GM12878 (cell line): ENCODE measurements around the gene ABL1. TPM values are rescaled to one million over a fixed set of nuclear protein-coding genes. Genes with fewer than 3 reads are reported as not detected.

ENCODE experiments used
- ATAC-seq: fragments of 200-7000 bp; cut with Tn5 transposase; 3 replicates; pipeline ENCODE4 v1.9.1; 2020; ENCODE audit warnings: mild to moderate bottlenecking, moderate library complexity
- BruUV-seq: library from RNA; stranded (reverse); fragments of 400-500 nt; replicated peaks from 2 replicates; lab custom pipeline; 2021; lab: Mats Ljungman, UMichigan
- CTCF ChIA-PET: fragments of 300-600 bp; sonication (Branson Sonifier 250); formaldehyde crosslinking; extraction: SDS; loops from one replicate; lab custom pipeline; 2021; ENCODE audit warnings: inconsistent platforms; lab: Yijun Ruan, JAX
- POLR2A ChIA-PET: fragments of 350-600 bp; formaldehyde crosslinking; extraction: SDS; loops from one replicate; lab custom pipeline; 2021; ENCODE audit warnings: inconsistent platforms; lab: Charles Lee
- RAD21 ChIA-PET: fragments of 300-600 bp; sonication (Branson Sonifier 250); formaldehyde crosslinking; loops from one replicate; lab custom pipeline; 2023; ENCODE audit warnings: antibody characterized with exemption; ENCODE audit not compliant: unreplicated experiment; lab: Charles Lee
- SMC1A ChIA-PET: fragments of 300-600 bp; sonication (Branson Sonifier 250); formaldehyde crosslinking; loops from one replicate; lab custom pipeline; 2023; ENCODE audit not compliant: unreplicated experiment, uncharacterized antibody; lab: Charles Lee
- DNase-seq: peaks from one replicate; pipeline ENCODE4 v3.0.0-alpha.2; 2011; ENCODE audit warnings: low read depth, low spot score
- FAIRE-seq: peaks from 3 replicates; lab custom pipeline; 2011; peaks lifted over from hg19 to GRCh38; lab: Jason Lieb, UNC
- H2AFZ ChIP-seq: 2 replicates; pipeline ENCODE4 v1.6.0; 2011; ENCODE audit warnings: low read depth, low read length, control low read depth; ENCODE audit not compliant: control insufficient read depth
- H3K27ac ChIP-seq: 2 replicates; pipeline ENCODE4 v1.5.1; 2011; ENCODE audit warnings: control low read depth; ENCODE audit not compliant: control insufficient read depth, insufficient read depth
- H3K27me3 ChIP-seq, 2 experiments: replicated peaks in 1 of 2; 2 replicates each; pipeline versions ENCODE4 v1.6.0 to v1.6.1; 2011; ENCODE audit warnings: low read length in 1 of 2; ENCODE audit not compliant: control insufficient read depth in 2 of 2, insufficient read depth in 2 of 2
- H3K36me3 ChIP-seq, 2 experiments: 2 replicates each; pipeline ENCODE4 v1.5.1; 2011; ENCODE audit warnings: low read length in 1 of 2; ENCODE audit not compliant: control insufficient read depth in 2 of 2, insufficient read depth in 2 of 2
- H3K4me1 ChIP-seq: 2 replicates; pipeline ENCODE4 v1.6.1; 2011; ENCODE audit warnings: mild to moderate bottlenecking, low read length, moderate library complexity, mixed read lengths; ENCODE audit not compliant: control insufficient read depth, insufficient read depth
- H3K4me2 ChIP-seq: 2 replicates; pipeline ENCODE4 v1.6.0; 2011; ENCODE audit warnings: control low read depth; ENCODE audit not compliant: control insufficient read depth, insufficient read depth
- H3K4me3 ChIP-seq: fragments of 200-600 bp; sonication (generic); 2 replicates; pipeline ENCODE4 v1.5.1; 2016
- H3K79me2 ChIP-seq: 2 replicates; pipeline ENCODE4 v1.6.0; 2011; ENCODE audit warnings: low read length; ENCODE audit not compliant: control insufficient read depth, insufficient read depth
- H3K9ac ChIP-seq: 2 replicates; pipeline ENCODE4 v1.8.0; 2011; ENCODE audit warnings: low read length, control low read depth, mixed read lengths; ENCODE audit not compliant: control insufficient read depth, insufficient read depth
- H3K9me3 ChIP-seq: replicated peaks from 3 replicates; pipeline ENCODE4 v1.5.1; 2011; ENCODE audit warnings: mild to moderate bottlenecking, low read length; ENCODE audit not compliant: control insufficient read depth, insufficient read depth
- H4K20me1 ChIP-seq: 2 replicates; pipeline ENCODE4 v1.6.0; 2011; ENCODE audit not compliant: control insufficient read depth, insufficient read depth
- IRF3 ChIP-seq: fragments of 450-650 bp; IDR thresholded peaks from 2 replicates; pipeline ENCODE4 v1.6.1; 2014; ENCODE audit warnings: mild to moderate bottlenecking
- NFXL1 ChIP-seq: fragments of 450-650 bp; IDR thresholded peaks from 2 replicates; pipeline ENCODE4 v1.6.1; 2017; ENCODE audit warnings: antibody characterized with exemption, mild to moderate bottlenecking, borderline replicate concordance
- SP1 ChIP-seq: IDR thresholded peaks from one replicate; pipeline ENCODE4 v1.6.1; 2011; ENCODE audit warnings: low read depth, low read length
- ZBTB11 ChIP-seq: fragments of 450-650 bp; formaldehyde crosslinking; IDR thresholded peaks from 2 replicates; pipeline ENCODE4 v1.5.0; 2022; ENCODE audit warnings: mild to moderate bottlenecking, missing genetic modification characterization
- WGBS: methylation state at CpG from one replicate; pipeline ENCODE4 v1.1.6; 2016; ENCODE audit warnings: low lambda C conversion rate; ENCODE audit not compliant: insufficient replicate concordance, insufficient coverage; ENCODE audit errors: missing lambda C conversion rate; 5-methylcytosine and 5-hydroxymethylcytosine counted together
- in situ Hi-C: fragments of 300-500 bp; cut with MboI; formaldehyde crosslinking; loops from 9 replicates; pipeline ENCODE4 v1.14.3; 2018; ENCODE audit warnings: mixed read lengths
- intact Hi-C: fragments of 100-400 bp; cut with micrococcal nuclease; formaldehyde crosslinking; loops from one replicate; pipeline ENCODE4 v1.14.2; 2022; ENCODE audit not compliant: unreplicated experiment
- polyA plus RNA-seq, 11 experiments: library from polyadenylated mRNA; depleted of rRNA in 4 of 11; unstranded in 6 of 11; stranded (reverse) in 5 of 11; fragments of >200 nt; fragmentation: Nextera tagmentation in 4 of 11; fragmentation: Illumina TruSeq in 1 of 11; extraction: Ambion mirVana in 4 of 11; extraction: Trizol in 1 of 11; gene quantifications; 1 replicate in 1 of 11; 2 replicates in 10 of 11; pipeline versions ENCODE4 v1.2.1 to v1.2.3, GENCODE V29; 2011 to 2016; ENCODE audit warnings: inconsistent platforms in 2 of 11, missing spikeins in 2 of 11, low read depth in 1 of 11
- total RNA-seq, 4 experiments: library from RNA; depleted of rRNA in 3 of 4; stranded (reverse); fragments of >200 nt in 3 of 4; fragmentation: Illumina TruSeq in 1 of 4; extraction: Trizol in 1 of 4; gene quantifications; 2 replicates each; pipeline versions ENCODE4 v1.2.1 to v1.2.3, GENCODE V29; 2013 to 2021

ABL1 gene
- total and polyA plus RNA-seq, 10 of the 15 experiments (the other 5 are each of a cell fraction or from before 2014, with no cell fraction given) = 0.79 to 51.5 (median 16.3) TPM

- TF ChIP-seq ZBTB11 (CRISPR knock-in tag) (no peak), SP1 (no peak)
These were observed 51.9 kb downstream of the ABL1 start (continued) for GRCh38 chr9:130886981-130887380.

- 88% methylated on average over 25 of the region's 25 CpGs for WGBS
- no peak for TF ChIP-seq NFXL1
- TF ChIP-seq IRF3 = no peak
- no peak for TF ChIP-seq SP1
- TF ChIP-seq, all 136 proteins: peak for 0
- Histone ChIP-seq H2AFZ (no peak overlapping the region), H4K20me1 (no peaks in the 10 kb centered on the region), H3K27ac (no peak overlapping the region), H3K4me2 (no peak overlapping the region), H3K4me1 (no peaks in the 10 kb centered on the region), H3K27me3 (no peaks in the 10 kb centered on the region), H3K36me3 (peaks cover 6 to 25% of the 10 kb centered on the region in 2 experiments), H3K79me2 (no peaks in the 10 kb centered on the region), H3K4me3 (no peak overlapping the region), H3K9me3 (no peaks in the 10 kb centered on the region), H3K9ac (no peak overlapping the region)
- CTCF ChIA-PET = interaction anchor here (2.0 kb wide), 1 partner anchor 17 kb away, joined by 6 read pairs; no protein-coding TSS in a partner anchor
- ATAC-seq (no peak), FAIRE-seq (no peak), DNase-seq (no peak)
- RAD21 ChIA-PET = no interaction called here
- POLR2A ChIA-PET = no interaction called here
- SMC1A ChIA-PET = no interaction called here
- intact Hi-C loops = no loop called here
- BruUV-seq = no TSS peak
- in situ Hi-C loops = no loop called here
These were observed 52.6 kb downstream of the ABL1 start for GRCh38 chr9:130887494-130888144.
